Measurements from ENCODE around the gene APC2. TPM values are rescaled to one million over a fixed set of nuclear protein-coding genes. Genes with fewer than 3 reads are reported as not detected.
A peak's percentile ranks its signal among the peaks of the same experiment; 100 is the strongest.

APC2 gene
- total and polyA plus RNA-seq, 10 donors, result 0.02 to 0.56 (median 0.14) TPM

- Histone ChIP-seq H3K4me1 (peaks cover 42 to 61% (median 57%) of the 10 kb centered on the region in 6 donors), H3K36me3 (peaks cover 0 to 22% (median under 1%) of the 10 kb centered on the region in 6 donors), H3K4me3 (peak overlapping the region in 4 of 8 donors; percentile 5 to 46 (median 32)), H3K27me3 (replicated peaks in 1 of 7) (peaks cover 16 to 68% (median 64%) of the 10 kb centered on the region in 7 donors), H3K27ac (no peak overlapping the region), H3K9me3 (no peaks in the 10 kb centered on the region)
- 30 to 55% (median 46%) methylated on average over 12 to 41 of the region's 41 CpGs for WGBS, 5 donors
- intact Hi-C loops (cut with DNase I; ENCODE audit: low total_unique reads), result no loop called here
- no peak for TF ChIP-seq POLR2AphosphoS5 (IDR thresholded peaks at IDR 0.05)
- no peak for TF ChIP-seq POLR2A (IDR thresholded peaks at IDR 0.05)
- TF ChIP-seq, protein P1, sequence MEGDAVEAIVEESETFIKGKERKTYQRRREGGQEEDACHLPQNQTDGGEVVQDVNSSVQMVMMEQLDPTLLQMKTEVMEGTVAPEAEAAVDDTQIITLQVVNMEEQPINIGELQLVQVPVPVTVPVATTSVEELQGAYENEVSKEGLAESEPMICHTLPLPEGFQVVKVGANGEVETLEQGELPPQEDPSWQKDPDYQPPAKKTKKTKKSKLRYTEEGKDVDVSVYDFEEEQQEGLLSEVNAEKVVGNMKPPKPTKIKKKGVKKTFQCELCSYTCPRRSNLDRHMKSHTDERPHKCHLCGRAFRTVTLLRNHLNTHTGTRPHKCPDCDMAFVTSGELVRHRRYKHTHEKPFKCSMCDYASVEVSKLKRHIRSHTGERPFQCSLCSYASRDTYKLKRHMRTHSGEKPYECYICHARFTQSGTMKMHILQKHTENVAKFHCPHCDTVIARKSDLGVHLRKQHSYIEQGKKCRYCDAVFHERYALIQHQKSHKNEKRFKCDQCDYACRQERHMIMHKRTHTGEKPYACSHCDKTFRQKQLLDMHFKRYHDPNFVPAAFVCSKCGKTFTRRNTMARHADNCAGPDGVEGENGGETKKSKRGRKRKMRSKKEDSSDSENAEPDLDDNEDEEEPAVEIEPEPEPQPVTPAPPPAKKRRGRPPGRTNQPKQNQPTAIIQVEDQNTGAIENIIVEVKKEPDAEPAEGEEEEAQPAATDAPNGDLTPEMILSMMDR (IDR thresholded peaks at IDR 0.05 in 8 of 11, conservative IDR thresholded peaks at IDR 0.05 in 3 of 11), result no peak
- peak; percentile 65 for DNase-seq
Measured at GRCh38 chr19:1466018-1466460, 16.1 kb downstream of the APC2 start.

- peaks cover 21 to 74% (median 70%) of the 10 kb centered on the region in 7 donors for H3K27me3 ChIP-seq (replicated peaks in 1 of 7)
Measured at GRCh38 chr19:1466461-1467214, 16.7 kb downstream of the APC2 start.

GRCh38 chr19:1467215-1467489 lies 17.2 kb downstream of the APC2 start:
- intact Hi-C loops (cut with DNase I; ENCODE audit: low total_unique reads), result no loop called here
- no peak for DNase-seq
- peaks cover 21 to 79% (median 75%) of the 10 kb centered on the region in 7 donors for H3K27me3 ChIP-seq (replicated peaks in 1 of 7)
- H3K36me3 ChIP-seq, result peaks cover 0 to 12% (median 0%) of the 10 kb centered on the region in 6 donors
- H3K4me3 ChIP-seq, result peak overlapping the region in 3 of 8 donors; percentile 4 to 72 (median 50)
- H3K27ac ChIP-seq, result no peak overlapping the region
- TF ChIP-seq POLR2AphosphoS5 (IDR thresholded peaks at IDR 0.05) (no peak), POLR2A (IDR thresholded peaks at IDR 0.05) (no peak)
- TF ChIP-seq, protein P1 (IDR thresholded peaks at IDR 0.05 in 8 of 11, conservative IDR thresholded peaks at IDR 0.05 in 3 of 11), result no peak
- WGBS, 5 donors, result 0 to 6% (median 4%) methylated on average over 3 to 36 of the region's 36 CpGs
- H3K9me3 ChIP-seq, result no peaks in the 10 kb centered on the region
- peaks cover 50 to 72% (median 68%) of the 10 kb centered on the region in 6 donors for H3K4me1 ChIP-seq

More at GRCh38 chr19:1466461-1467214, 16.7 kb downstream of the APC2 start:
- H3K27ac ChIP-seq, result no peak overlapping the region
- WGBS, 5 donors, result 13 to 34% (median 27%) methylated on average over 18 to 70 of the region's 70 CpGs
- H3K4me3 ChIP-seq, result peak overlapping the region in 1 of 8 donors; percentile 72
- peaks cover 0 to 16% (median 0%) of the 10 kb centered on the region in 6 donors for H3K36me3 ChIP-seq
- intact Hi-C loops (cut with DNase I; ENCODE audit: low total_unique reads), result no loop called here
- H3K4me1 ChIP-seq, result peaks cover 48 to 67% (median 63%) of the 10 kb centered on the region in 6 donors
- TF ChIP-seq, protein P1 (IDR thresholded peaks at IDR 0.05 in 8 of 11, conservative IDR thresholded peaks at IDR 0.05 in 3 of 11), result no peak
- TF ChIP-seq POLR2A (IDR thresholded peaks at IDR 0.05) (no peak), POLR2AphosphoS5 (IDR thresholded peaks at IDR 0.05) (no peak)
- no peaks in the 10 kb centered on the region for H3K9me3 ChIP-seq
- no peak for DNase-seq
